Cardiac fibroblast (primary cell): ENCODE results near the gene MPST.

Experiments used
- DNase-seq, 2 donors: peaks; one replicate each; pipeline versions ENCODE4 v3.0.0 to v3.0.0-alpha.2; 2010; ENCODE audit warnings: low read depth in 2 of 2
- H3K4me3 ChIP-seq, 2 donors: replicated peaks in 1 of 2; 1 replicate in 1 of 2; 2 replicates in 1 of 2; pipeline ENCODE4 v1.5.1; 2011; ENCODE audit warnings: low read depth in 2 of 2, low read length in 2 of 2, mild to moderate bottlenecking in 2 of 2, moderate library complexity in 1 of 2
- TF ChIP-seq, protein P1 (sequence below): IDR thresholded peaks from one replicate; pipeline ENCODE4 v1.5.1; 2011; ENCODE audit warnings: low read depth, mild to moderate bottlenecking, low read length, inconsistent platforms

Gene MPST

DNA sequence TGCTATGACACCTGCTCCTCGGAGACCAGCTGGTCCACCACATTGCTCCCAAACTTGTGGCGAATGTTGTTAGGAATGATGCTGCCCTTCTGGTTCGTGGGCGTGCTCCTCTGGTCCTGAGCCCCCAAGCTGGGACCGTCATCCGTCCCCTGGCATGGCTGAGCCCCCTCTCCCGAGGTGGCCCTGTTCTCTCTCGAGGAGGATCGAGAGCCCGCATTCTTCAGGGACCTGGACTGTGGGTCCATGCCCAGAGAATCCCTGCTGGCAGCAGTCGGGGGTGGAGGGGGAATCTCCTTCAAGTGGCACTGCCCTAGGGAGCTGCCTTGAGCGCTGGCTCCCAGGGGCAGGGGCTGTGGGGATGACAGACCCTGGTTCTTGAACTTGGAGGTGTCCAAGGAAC, 17.7 kb upstream of the MPST start:
- no peak for DNase-seq
- no peak overlapping the region for H3K4me3 ChIP-seq
- TF ChIP-seq, protein P1, sequence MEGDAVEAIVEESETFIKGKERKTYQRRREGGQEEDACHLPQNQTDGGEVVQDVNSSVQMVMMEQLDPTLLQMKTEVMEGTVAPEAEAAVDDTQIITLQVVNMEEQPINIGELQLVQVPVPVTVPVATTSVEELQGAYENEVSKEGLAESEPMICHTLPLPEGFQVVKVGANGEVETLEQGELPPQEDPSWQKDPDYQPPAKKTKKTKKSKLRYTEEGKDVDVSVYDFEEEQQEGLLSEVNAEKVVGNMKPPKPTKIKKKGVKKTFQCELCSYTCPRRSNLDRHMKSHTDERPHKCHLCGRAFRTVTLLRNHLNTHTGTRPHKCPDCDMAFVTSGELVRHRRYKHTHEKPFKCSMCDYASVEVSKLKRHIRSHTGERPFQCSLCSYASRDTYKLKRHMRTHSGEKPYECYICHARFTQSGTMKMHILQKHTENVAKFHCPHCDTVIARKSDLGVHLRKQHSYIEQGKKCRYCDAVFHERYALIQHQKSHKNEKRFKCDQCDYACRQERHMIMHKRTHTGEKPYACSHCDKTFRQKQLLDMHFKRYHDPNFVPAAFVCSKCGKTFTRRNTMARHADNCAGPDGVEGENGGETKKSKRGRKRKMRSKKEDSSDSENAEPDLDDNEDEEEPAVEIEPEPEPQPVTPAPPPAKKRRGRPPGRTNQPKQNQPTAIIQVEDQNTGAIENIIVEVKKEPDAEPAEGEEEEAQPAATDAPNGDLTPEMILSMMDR: no peak

- TF ChIP-seq, protein P1: no peak
- no peak overlapping the region for H3K4me3 ChIP-seq
- DNase-seq: no peak
These were observed 16.9 kb upstream of the MPST start for GRCh38 chr22:37002633-37003032.

DNA sequence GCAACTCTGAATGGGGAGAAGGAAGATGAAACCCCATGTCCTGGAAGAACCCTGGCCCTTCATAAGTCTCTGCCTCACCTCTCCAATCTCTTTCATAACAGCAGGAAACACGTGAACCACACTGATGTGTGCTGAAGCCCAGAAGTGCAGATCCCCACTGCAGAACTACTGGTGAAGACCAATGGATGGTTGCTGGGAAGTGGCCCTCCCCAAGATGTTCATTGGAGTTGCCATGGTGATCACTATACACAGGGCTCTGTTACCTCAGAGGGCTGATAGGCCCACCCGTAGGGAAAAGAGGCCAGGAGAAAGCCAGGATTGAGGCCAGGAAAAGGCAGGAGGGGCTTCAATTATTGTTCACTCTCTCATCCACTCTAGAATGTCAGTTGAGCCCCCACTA, 11.9 kb upstream of the MPST start:
- H3K4me3 ChIP-seq: no peak overlapping the region
- DNase-seq: peak in 1 of 2 donors; percentile 53
- TF ChIP-seq, protein P1: no peak

DNA sequence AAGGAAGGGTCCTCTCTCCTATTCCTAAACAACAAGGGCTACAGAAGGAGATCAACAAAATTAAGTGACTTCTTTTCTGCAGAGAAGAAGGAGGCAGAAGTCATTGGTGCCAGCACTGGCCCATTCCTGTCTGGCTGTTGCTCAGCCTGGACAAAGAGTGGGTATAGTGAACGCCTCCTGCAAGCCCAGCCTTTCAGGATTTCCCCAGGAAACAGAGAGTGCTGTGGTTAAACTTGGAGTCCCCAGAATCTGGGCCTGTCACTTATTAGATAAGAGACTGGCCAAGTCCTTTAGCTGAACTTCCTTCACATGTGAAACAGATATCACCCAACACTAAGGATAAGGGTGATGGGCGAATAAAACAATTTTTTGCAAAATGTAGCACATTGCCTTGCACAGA, 11.2 kb upstream of the MPST start:
- TF ChIP-seq, protein P1: no peak
- DNase-seq: peak in 1 of 2 donors; percentile 18
- no peak overlapping the region for H3K4me3 ChIP-seq

DNA sequence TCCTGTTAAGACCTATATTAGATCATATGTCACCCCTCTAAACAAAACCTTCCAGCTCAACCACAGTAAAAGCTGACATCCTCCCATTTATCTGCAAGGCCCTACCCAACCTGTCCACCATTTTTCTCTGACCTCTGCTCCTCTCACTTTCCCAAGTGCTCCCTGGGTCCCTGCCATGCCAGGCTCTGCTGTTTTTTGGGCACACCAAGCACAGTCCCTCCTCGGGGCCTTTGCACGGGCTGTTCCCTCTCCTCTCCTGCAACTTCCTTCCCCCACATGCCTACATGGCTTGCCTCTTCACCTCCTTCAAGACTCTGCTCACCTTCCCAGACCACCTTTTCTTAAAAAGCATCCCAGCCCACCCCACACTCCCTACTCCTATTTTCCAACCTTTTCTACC, 10.1 kb upstream of the MPST start:
- DNase-seq: no peak

DNA sequence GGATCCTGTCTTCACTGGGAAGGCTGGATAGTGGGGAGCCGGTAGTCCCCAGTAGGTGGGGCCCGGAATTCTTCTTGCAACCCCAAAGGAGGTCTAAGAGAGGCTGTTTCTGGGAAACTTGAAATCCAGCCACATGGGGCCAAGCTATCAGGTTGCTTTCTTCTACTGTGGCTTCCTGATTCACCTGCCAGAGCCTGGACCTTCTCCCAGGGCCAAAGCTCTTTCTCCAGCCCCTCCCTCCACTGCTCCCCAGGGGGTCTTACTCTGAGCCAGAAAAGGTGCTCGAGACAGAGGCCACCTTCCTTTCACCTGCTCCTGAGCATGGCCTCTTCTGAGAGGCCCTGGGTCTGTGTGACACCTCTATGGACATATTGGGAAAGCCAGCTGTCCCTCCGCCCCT, 9.4 kb upstream of the MPST start:
- DNase-seq: no peak
- TF ChIP-seq, protein P1: no peak
- H3K4me3 ChIP-seq: no peak overlapping the region

More for the DNA sequence above, 10.1 kb upstream of the MPST start:
- H3K4me3 ChIP-seq: no peak overlapping the region
- TF ChIP-seq, protein P1: no peak

DNA sequence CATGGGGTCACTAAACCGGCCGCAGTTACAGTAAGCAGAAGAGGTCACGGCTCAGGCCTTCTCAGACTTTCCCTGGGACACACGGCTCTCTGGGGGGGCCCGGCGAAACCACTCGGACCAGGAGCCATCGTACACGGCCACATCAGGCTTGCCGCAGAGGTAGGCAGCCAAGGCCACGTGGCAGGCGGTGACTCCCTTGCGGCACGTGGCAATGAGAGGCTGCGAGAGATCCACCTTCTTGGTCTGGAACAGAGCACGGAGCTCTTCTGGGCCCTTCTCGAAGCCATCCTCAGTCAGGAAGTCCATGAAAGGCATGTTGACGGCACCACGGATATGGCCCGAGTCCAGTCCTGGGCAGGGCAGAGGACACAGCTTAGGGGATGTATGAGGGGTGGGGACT, 8.6 kb upstream of the MPST start:
- no peak for DNase-seq
- H3K4me3 ChIP-seq: no peak overlapping the region
- TF ChIP-seq, protein P1: no peak
